SIG-M5 treated with dmso at 0.1 percent for 504 hours (cell line): ENCODE measurements around the gene SYNPR.
"Not testable (repeated sequence)": the region's sequence is repeated elsewhere in the genome, so short reads cannot be mapped to it uniquely, and the experiment has no call there.

ENCODE experiments used
- DNase-seq: peaks from one replicate; lab custom pipeline; 2025; ENCODE audit not compliant: unreplicated experiment; lab: John Stamatoyannopoulos, UW

SYNPR gene

GRCh38 chr3:63609408-63609807 lies 331.3 kb downstream of the SYNPR start:
- DNase-seq: no peak

DNA sequence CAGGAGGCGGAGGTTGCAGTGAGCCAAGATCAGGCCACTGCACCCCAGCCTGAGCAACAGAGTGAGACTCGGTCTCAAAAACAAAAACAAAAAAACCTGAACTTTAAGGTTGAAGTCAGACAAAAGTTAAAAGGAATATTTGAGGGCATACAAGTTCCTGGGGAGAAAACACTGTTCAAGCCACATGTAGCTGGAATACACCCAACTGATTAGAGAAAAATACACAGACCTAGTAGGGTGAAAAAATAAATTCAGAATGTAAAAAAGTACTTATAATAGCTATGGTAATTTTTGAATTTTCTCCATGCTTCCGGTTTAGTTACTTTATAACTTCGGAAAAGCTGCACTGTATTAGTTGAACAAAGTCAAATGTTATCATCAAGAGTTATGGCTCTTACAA lies 331.7 kb downstream of the SYNPR start:
- DNase-seq: no peak

- no peak for DNase-seq
Observed at GRCh38 chr3:63611382-63611781, 333.3 kb downstream of the SYNPR start.

DNA sequence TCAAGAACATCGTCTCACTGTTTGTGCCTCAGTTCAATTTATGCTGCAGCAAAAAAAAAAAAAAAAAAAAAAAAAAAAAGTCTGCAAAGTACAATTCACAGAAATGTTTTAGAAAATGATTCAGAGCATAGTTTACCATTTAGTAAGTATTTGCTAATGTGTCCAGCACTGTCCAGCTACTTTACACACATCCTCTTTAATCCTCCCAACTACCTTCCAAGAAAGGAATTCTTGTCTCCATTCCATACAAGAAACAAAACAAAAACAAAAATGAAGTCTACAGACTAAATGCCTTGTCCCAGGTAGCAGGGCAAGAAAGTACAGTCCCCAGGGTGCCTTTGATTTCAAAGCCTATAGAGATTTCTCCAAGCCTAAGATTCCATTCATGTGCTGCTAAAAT lies 335.5 kb downstream of the SYNPR start:
- no peak for DNase-seq

GRCh38 chr3:63617391-63617790 lies 339.3 kb downstream of the SYNPR start:
- no peak for DNase-seq

DNA sequence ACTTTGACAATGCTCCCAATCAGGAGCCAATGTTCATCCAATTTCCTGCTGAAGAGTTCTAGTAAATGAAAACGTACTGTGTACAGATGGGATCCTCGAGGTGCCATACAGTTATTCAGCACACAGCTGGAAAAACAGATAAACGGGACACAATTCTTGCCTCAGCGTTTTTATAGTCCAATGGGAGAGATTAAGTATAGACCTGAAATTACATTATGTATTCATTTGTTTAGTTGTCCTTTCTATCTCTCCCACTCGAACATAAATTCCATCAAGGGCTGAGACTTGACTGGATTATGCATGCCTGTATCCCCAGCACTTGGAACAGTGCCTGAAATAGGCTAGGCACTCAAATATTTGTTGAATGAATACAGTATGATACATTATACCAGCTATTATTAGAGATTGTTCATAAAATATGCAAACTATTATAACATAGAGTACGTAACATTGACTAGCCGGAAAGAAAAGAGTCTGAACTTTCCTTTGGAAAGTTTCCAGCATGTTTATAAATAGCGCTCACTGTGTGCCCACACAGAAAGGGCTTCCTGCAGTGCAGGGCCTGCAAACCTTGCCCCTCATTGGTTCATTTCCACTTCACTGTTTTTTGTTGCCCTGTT lies 346.9 kb downstream of the SYNPR start:
- no peak for DNase-seq

GRCh38 chr3:63631670-63632069 lies 353.6 kb downstream of the SYNPR start:
- DNase-seq: no peak

DNA sequence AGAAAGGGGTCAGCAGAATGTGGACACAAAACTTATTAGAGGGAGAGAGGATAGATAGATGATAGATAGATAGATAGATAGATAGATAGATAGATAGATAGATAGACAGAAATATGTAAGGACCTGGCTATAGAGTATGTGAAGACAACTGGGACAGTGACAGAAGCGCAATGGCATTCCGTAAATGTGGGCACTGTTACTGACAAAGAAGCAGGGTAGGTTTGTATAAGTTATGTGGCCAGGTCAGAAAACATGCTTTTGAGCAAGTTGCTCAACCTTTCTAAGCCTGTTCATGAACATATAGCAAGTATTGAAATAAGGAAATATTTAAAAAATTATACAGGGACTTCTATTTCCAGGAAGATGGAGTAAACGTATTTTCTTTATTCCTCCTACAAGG lies 357.1 kb downstream of the SYNPR start:
- no peak for DNase-seq

DNA sequence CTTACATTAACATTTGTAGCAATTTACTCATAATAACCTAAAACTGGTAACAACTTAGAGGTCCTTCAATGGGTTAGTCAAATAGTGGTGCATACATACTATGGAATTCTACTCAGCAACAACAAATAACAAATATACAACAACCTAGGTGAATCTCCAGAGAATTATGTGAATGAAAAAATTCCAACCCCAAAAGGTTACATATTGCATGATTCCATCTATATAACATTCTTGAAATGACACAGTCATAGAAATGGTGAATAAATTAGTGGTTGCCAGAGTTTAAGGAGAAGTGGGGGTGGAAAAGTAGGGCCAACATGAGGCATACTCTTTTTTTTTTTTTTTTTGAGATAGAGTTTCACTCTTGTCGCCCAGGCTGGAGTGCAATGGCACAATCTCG lies 361.7 kb downstream of the SYNPR start:
- no peak for DNase-seq

- no peak for DNase-seq
Observed at GRCh38 chr3:63642488-63642887, 364.4 kb downstream of the SYNPR start.

DNA sequence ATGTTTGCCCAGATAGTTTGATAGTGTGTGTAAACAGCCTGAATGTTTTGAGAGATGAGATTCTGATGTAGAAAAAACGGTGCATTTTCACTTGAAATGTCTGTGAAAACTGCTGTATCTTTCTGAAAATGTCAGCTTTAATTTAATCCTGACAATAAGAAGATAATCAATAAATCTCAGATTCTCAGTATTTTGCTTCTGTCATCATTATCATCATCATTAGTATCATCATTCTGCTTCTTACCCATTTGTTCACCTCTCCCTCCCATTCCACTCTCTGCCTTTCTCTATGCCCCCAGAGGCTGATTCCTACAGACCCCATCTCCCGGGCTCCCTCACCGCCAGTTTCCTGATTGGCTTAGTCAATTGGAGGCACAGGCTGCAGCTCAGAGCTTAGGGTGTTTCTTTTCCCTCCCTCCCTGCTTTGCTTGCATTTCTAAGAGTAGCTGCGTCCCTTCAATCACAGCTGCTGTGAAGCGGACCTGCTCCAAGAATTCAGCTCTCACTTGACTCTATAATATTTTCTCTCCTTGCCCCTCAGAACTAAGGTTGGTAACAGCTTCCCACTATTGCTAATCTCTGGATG lies 366.2 kb downstream of the SYNPR start:
- DNase-seq: no peak

DNA sequence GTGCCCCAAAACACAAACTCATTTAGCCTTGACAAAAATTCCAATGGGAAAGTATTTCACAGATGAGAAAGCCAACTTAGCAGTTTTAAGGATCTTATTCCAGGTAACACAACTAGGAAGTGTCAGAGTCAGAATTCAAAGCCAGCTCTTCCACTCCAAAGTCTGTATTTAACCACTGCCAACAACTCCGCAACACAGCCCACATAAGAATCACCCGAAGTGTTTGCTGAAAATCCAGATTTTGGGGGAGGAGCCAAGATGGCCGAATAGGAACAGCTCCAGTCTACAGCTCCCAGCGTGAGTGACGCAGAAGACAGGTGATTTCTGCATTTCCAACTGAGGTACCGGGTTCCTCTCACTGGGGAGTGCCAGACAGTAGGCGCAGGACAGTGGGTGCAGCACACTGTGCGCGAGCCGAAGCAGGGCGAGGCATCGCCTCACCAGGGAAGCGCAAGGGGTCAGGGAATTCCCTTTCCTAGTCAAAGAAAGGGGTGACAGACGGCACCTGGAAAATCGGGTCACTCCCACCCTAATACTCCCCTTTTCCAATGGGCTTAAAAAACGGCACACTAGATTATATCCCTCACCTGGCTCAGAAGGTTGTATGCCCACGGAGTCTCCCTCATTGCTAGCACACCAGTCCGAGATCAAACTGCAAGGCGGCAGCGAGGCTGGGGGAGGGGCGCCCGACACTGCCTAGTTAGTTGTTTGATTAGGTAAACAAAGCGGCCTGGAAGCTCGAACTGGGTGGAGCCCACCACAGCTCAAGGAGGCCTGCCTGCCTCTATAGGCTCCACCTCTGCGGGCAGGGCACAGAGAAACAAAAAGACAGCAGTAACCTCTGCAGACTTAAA lies 367.0 kb downstream of the SYNPR start:
- not testable (repeated sequence) for DNase-seq

GRCh38 chr3:63652066-63652725 lies 374.1 kb downstream of the SYNPR start, which contains the start of gene SNTN:
Gene SNTN (plus strand): TSS chr3:63652675. CDS start chr3:63652688, 13 bp downstream.
- DNase-seq: no peak

DNA sequence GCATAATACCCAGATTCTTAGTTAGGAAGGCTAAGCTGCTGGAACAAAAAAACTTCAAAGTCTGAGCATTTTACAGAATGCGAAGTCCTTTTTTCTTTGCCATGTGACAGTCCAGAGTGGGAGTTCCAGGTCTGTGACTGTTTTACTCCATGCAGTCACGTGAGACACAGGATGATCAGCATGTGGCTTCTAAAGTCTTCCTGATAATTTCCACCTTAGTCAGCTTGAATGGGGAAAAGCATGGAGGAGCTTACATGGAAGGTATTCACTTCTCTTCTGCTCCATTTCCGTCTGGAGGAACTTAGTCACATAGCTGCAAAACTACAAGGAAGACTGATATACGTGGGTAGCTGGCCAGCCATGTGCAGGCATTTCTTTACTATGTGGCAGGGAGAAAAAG lies 376.1 kb downstream of the SYNPR start:
- DNase-seq: no peak

DNA sequence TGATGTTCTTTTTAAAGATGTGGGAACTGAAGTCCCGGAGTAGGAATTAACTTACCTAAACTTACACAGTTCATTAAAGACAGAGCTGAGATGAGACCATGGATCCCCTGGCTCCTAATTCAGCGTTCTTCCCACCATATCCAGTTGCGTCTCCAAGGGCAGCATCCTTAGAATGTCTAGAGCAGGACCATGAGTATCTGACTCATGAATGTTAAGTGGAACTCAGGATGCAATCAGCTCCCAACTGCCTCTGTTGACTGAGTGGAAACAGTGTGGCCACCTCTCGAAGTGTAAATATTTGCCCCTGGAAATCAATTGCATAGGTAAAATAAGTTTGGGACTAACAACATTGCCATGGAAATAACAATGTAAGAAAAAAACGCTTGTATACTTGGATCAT lies 376.8 kb downstream of the SYNPR start:
- no peak for DNase-seq

DNA sequence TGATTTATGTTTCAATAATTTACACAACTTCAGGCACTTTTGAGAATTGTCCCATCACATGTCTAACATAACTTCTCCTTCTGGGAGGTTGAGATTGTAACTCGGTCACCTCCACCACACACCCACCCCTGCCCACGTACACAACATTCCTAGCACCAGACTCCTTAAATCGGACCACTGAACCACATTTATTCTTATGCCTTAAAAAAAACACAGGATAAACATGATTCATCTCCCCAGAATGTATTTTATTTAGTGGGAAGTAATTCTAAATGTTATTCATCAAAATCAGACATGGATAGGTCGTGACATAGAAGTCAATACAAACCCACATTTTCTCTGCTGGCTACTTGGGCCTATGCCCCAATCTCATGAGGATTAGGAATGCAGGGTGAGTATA lies 377.4 kb downstream of the SYNPR start:
- no peak for DNase-seq

DNA sequence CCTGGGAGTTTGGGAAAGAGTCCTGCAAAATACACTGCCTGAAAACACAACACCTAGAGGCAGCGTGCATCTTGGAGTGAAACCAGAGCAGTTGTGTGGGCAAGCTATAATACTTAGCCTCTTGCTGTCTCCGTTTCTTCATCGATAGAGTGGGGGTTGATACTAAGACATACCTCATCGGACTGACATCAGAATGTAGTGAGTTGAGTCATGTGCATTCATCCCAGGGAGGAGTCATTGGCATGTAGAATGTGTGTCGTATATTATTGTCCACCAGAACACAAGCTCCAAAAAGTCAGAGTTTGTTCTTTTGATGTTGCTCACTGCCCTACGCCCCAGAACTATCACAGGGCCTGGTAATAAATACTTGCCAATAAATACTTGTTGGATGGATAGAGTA lies 378.7 kb downstream of the SYNPR start:
- DNase-seq: no peak

DNA sequence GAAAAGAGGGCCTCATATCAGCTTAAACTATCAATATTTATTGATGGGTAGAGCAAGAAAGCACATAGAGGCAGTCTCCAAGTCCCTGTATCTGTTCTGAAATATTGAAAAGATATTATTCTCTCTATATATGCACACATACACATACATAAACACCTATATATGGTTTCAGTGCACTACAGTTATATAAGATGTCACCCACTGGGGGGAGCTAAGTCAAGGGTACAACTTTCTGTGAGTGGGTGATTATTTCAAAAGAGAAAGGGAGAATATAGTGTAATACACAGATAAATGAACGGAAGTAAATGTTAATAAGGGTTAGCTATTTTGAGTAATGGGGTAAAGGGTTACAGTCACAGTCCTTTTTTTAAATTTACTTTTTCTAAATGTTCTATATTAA lies 383.1 kb downstream of the SYNPR start:
- DNase-seq: peak; percentile 69

GRCh38 chr3:63662011-63662410 lies 383.9 kb downstream of the SYNPR start:
- DNase-seq: no peak

- DNase-seq: peak; percentile 69
Observed at GRCh38 chr3:63662500-63662899, 384.4 kb downstream of the SYNPR start.
